ENCODE data around the gene COL16A1.

Gene COL16A1

GRCh38 chr1:31706384-31707058 lies 2.7 kb upstream of the COL16A1 start:
- DNase-seq (ENCODE audit: low read depth) = no peak

GRCh38 chr1:31705080-31705866 lies 1.5 kb upstream of the COL16A1 start:
- peak; percentile 19 for DNase-seq (ENCODE audit: low read depth)

GRCh38 chr1:31704271-31705079 lies 658 bp upstream of the COL16A1 start:
- DNase-seq (ENCODE audit: low read depth) = no peak

GRCh38 chr1:31702836-31703404 lies 897 bp downstream of the COL16A1 start:
- no peak for DNase-seq (ENCODE audit: low read depth)

GRCh38 chr1:31701091-31701736 lies 2.6 kb downstream of the COL16A1 start:
- no peak for DNase-seq (ENCODE audit: low read depth)

GRCh38 chr1:31700468-31701090 lies 3.2 kb downstream of the COL16A1 start:
- DNase-seq (ENCODE audit: low read depth) = no peak

GRCh38 chr1:31699341-31699891 lies 4.4 kb downstream of the COL16A1 start:
- no peak for DNase-seq (ENCODE audit: low read depth)

GRCh38 chr1:31697369-31697984 lies 6.3 kb downstream of the COL16A1 start:
- DNase-seq (ENCODE audit: low read depth) = no peak

- DNase-seq (ENCODE audit: low read depth) = no peak
These were observed 7.6 kb downstream of the COL16A1 start for GRCh38 chr1:31696242-31696641.

GRCh38 chr1:31695327-31695726 lies 8.5 kb downstream of the COL16A1 start:
- DNase-seq (ENCODE audit: low read depth) = no peak

- DNase-seq (ENCODE audit: low read depth) = no peak
These were observed 8.9 kb downstream of the COL16A1 start for GRCh38 chr1:31694964-31695313.

- DNase-seq (ENCODE audit: low read depth) = no peak
These were observed 9.5 kb downstream of the COL16A1 start for GRCh38 chr1:31694069-31694963.

- DNase-seq (ENCODE audit: low read depth) = no peak
These were observed 10.6 kb downstream of the COL16A1 start for GRCh38 chr1:31693231-31693630.

GRCh38 chr1:31691951-31692350 lies 11.9 kb downstream of the COL16A1 start:
- DNase-seq (ENCODE audit: low read depth) = no peak

GRCh38 chr1:31691446-31691845 lies 12.4 kb downstream of the COL16A1 start:
- DNase-seq (ENCODE audit: low read depth) = no peak

- no peak for DNase-seq (ENCODE audit: low read depth)
These were observed 12.9 kb downstream of the COL16A1 start for GRCh38 chr1:31690921-31691320.

GRCh38 chr1:31689854-31690253 lies 14.0 kb downstream of the COL16A1 start:
- DNase-seq (ENCODE audit: low read depth) = no peak

- no peak for DNase-seq (ENCODE audit: low read depth)
These were observed 14.4 kb downstream of the COL16A1 start for GRCh38 chr1:31689379-31689778.

GRCh38 chr1:31688233-31688918 lies 15.4 kb downstream of the COL16A1 start:
- no peak for DNase-seq (ENCODE audit: low read depth)

All from T-helper 22 cell (primary cell).